K562 (cell line): ENCODE results near the gene PRCP. TPM values are rescaled to one million over a fixed set of nuclear protein-coding genes. Genes with fewer than 3 reads are reported as not detected.
A peak's percentile ranks its signal among the peaks of the same experiment; 100 is the strongest.

Experiments used
- BRD9 ChIP-seq: fragments of 450-650 bp; IDR thresholded peaks from 2 replicates; pipeline ENCODE4 v1.6.1; 2018; ENCODE audit warnings: low read depth; ENCODE audit not compliant: partially characterized antibody
- CHAMP1 ChIP-seq: fragments of 450-650 bp; IDR thresholded peaks from 2 replicates; pipeline ENCODE4 v1.6.1; 2016; ENCODE audit warnings: mild to moderate bottlenecking
- DPF2 ChIP-seq: fragments of 450-650 bp; IDR thresholded peaks from 2 replicates; pipeline ENCODE4 v1.6.1; 2016
- E2F3 ChIP-seq: fragments of 250-450 bp; sonication (Bioruptor Pico); IDR thresholded peaks from 2 replicates; pipeline ENCODE4 v1.4.0; 2020; ENCODE audit warnings: mild to moderate bottlenecking
- ELF1 ChIP-seq: fragments of 200-800 bp; sonication (Bioruptor generic); IDR thresholded peaks from 2 replicates; pipeline ENCODE4 v1.6.1; 2016; ENCODE audit warnings: missing genetic modification characterization, missing compliant biosample characterization
- HDAC1 ChIP-seq, 2 experiments: fragments of 450-650 bp; IDR thresholded peaks; 2 replicates each; pipeline ENCODE4 v1.6.1; 2016 to 2017; ENCODE audit warnings: inconsistent platforms in 1 of 2, mild to moderate bottlenecking in 1 of 2, moderate library complexity in 1 of 2
- HMBOX1 ChIP-seq: sonication (generic); IDR thresholded peaks from 2 replicates; pipeline ENCODE4 v1.6.1; 2016
- JUND ChIP-seq, 2 experiments: IDR thresholded peaks; 2 replicates in 1 of 2; 3 replicates in 1 of 2; pipeline ENCODE4 v1.6.1; 2011; ENCODE audit warnings: borderline replicate concordance in 2 of 2, low read depth in 2 of 2, low read length in 2 of 2, improper control_type of control experiment in 1 of 2, missing biosample characterization in 1 of 2, missing genetic modification characterization in 1 of 2, missing genetic modification reagents in 1 of 2
- MIER1 ChIP-seq: fragments of 450-650 bp; IDR thresholded peaks from 2 replicates; pipeline ENCODE4 v1.6.1; 2016; ENCODE audit warnings: antibody characterized with exemption, mild to moderate bottlenecking, low read depth
- NEUROD1 ChIP-seq: fragments of 150-350 bp; IDR thresholded peaks from 2 replicates; pipeline ENCODE4 v1.6.1; 2014; ENCODE audit warnings: borderline replicate concordance, low read length, low read depth; ENCODE audit not compliant: partially characterized antibody
- NFIC ChIP-seq: fragments of 450-650 bp; IDR thresholded peaks from 2 replicates; pipeline ENCODE4 v1.6.1; 2017; ENCODE audit warnings: mild to moderate bottlenecking, inconsistent platforms
- PHB2 ChIP-seq: fragments of 450-650 bp; IDR thresholded peaks from 2 replicates; pipeline ENCODE4 v1.6.1; 2017; ENCODE audit warnings: low read depth
- RBBP5 ChIP-seq: fragments of 200-600 bp; sonication (generic); IDR thresholded peaks from 2 replicates; pipeline ENCODE4 v1.6.1; 2012; ENCODE audit warnings: borderline replicate concordance, mild to moderate bottlenecking, low read length, control low read depth, inconsistent platforms; ENCODE audit not compliant: insufficient read depth, poor library complexity, severe bottlenecking
- STAT5A ChIP-seq: IDR thresholded peaks from 2 replicates; pipeline ENCODE4 v1.6.1; 2012; ENCODE audit warnings: low read length, inconsistent platforms, borderline replicate concordance
- TAF1 ChIP-seq: IDR thresholded peaks from 2 replicates; pipeline ENCODE4 v1.6.1; 2011; ENCODE audit warnings: mild to moderate bottlenecking, low read length, moderate library complexity; ENCODE audit not compliant: insufficient read depth, control insufficient read depth, severe bottlenecking; ENCODE audit errors: extremely low read depth
- TEAD1 ChIP-seq, 2 experiments: fragments of 450-650 bp in 1 of 2; sonication (generic) in 1 of 2; formaldehyde crosslinking; IDR thresholded peaks; 2 replicates each; pipeline versions ENCODE4 v1.4.0 to v1.8.0; 2020 to 2022; ENCODE audit warnings: mild to moderate bottlenecking in 2 of 2, missing genetic modification reagents in 1 of 2
- ZBTB49 ChIP-seq: sonication (generic); formaldehyde crosslinking; IDR thresholded peaks from 2 replicates; pipeline ENCODE4 v1.8.0; 2022; ENCODE audit warnings: missing genetic modification reagents, mild to moderate bottlenecking, borderline replicate concordance
- ZFP1 ChIP-seq: fragments of 450-650 bp; formaldehyde crosslinking; IDR thresholded peaks from 2 replicates; pipeline ENCODE4 v1.4.0; 2020; ENCODE audit warnings: mild to moderate bottlenecking, mixed read lengths
- ZFPM2 ChIP-seq: fragments of 250-450 bp; sonication (Bioruptor Pico); IDR thresholded peaks from 2 replicates; pipeline ENCODE4 v1.5.1; 2022; ENCODE audit warnings: mild to moderate bottlenecking
- ZNF444 ChIP-seq: fragments of 250-450 bp; sonication (Bioruptor Pico); IDR thresholded peaks from 2 replicates; pipeline ENCODE4 v1.4.0; 2020; ENCODE audit warnings: mild to moderate bottlenecking, moderate library complexity
- polyA plus RNA-seq, 8 experiments: library from polyadenylated mRNA; depleted of rRNA in 4 of 8; stranded (reverse) in 5 of 8; unstranded in 3 of 8; fragments of >200 nt; fragmentation: Nextera tagmentation in 2 of 8; fragmentation: Illumina TruSeq in 1 of 8; extraction: Ambion mirVana in 2 of 8; extraction: Trizol in 1 of 8; gene quantifications; 2 replicates each; pipeline versions ENCODE4 v1.2.1 to v1.2.3, GENCODE V29; 2011 to 2014; ENCODE audit warnings: inconsistent platforms in 1 of 8, missing spikeins in 1 of 8
- total RNA-seq, 7 experiments: library from RNA; depleted of rRNA in 6 of 7; stranded (reverse); fragments of >200 nt in 6 of 7; fragmentation: Illumina TruSeq in 2 of 7; extraction: Trizol in 2 of 7; gene quantifications; 2 replicates each; pipeline versions ENCODE4 v1.2.1 to v1.2.3, GENCODE V29; 2011 to 2021; ENCODE audit warnings: low replicate concordance in 1 of 7
- TF ChIP-seq, protein P1 (sequence below): fragments of 250-450 bp; sonication (Bioruptor Pico); IDR thresholded peaks from 2 replicates; pipeline ENCODE4 v1.9.0; 2021; ENCODE audit warnings: mild to moderate bottlenecking, inconsistent platforms

Gene PRCP
- total and polyA plus RNA-seq, 9 of the 15 experiments (the other 6 are each of a cell fraction or from before 2014, with no cell fraction given) = 9.5 to 43.1 (median 23.2) TPM

- TF ChIP-seq, protein P1, sequence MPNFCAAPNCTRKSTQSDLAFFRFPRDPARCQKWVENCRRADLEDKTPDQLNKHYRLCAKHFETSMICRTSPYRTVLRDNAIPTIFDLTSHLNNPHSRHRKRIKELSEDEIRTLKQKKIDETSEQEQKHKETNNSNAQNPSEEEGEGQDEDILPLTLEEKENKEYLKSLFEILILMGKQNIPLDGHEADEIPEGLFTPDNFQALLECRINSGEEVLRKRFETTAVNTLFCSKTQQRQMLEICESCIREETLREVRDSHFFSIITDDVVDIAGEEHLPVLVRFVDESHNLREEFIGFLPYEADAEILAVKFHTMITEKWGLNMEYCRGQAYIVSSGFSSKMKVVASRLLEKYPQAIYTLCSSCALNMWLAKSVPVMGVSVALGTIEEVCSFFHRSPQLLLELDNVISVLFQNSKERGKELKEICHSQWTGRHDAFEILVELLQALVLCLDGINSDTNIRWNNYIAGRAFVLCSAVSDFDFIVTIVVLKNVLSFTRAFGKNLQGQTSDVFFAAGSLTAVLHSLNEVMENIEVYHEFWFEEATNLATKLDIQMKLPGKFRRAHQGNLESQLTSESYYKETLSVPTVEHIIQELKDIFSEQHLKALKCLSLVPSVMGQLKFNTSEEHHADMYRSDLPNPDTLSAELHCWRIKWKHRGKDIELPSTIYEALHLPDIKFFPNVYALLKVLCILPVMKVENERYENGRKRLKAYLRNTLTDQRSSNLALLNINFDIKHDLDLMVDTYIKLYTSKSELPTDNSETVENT (CRISPR knock-in tag) = no peak
- peak in 1 of 2 experiments; percentile 31; a peak in 1 of 4 replicates for TF ChIP-seq TEAD1 (CRISPR knock-in tag; IDR thresholded peaks at IDR 0.05)
- no peak for TF ChIP-seq ZNF444
- TF ChIP-seq ZBTB49 = no peak
- peak; percentile 90 for TF ChIP-seq NFIC
- no peak for TF ChIP-seq ZFP1
- TF ChIP-seq BRD9 = peak; percentile 36
- TF ChIP-seq JUND (IDR thresholded peaks at IDR 0.05; ENCODE audit: borderline replicate concordance, low read depth, low read length) = peak; percentile 22; the same call in 1 of the 2 replicates
- TF ChIP-seq JUND (tag; IDR thresholded peaks at IDR 0.05; ENCODE audit: borderline replicate concordance, low read depth, low read length) = peak; percentile 65; the same call in 1 of the 3 replicates
- peak; percentile 94 for TF ChIP-seq HMBOX1
- TF ChIP-seq STAT5A = peak; percentile 94
- no peak for TF ChIP-seq TAF1
- peak; percentile 92 for TF ChIP-seq DPF2
- TF ChIP-seq PHB2 = peak; percentile 91
- peak in 1 of 2 experiments; percentile 90; a peak in 3 of 4 replicates for TF ChIP-seq HDAC1 (IDR thresholded peaks at IDR 0.05)
- no peak for TF ChIP-seq RBBP5
- no peak for TF ChIP-seq ELF1 (tag)
- no peak for TF ChIP-seq MIER1
- TF ChIP-seq ZFPM2 (CRISPR knock-in tag) = no peak
- TF ChIP-seq E2F3 (CRISPR knock-in tag) = no peak
- TF ChIP-seq CHAMP1 = peak; percentile 76; the same call in 1 of the 2 replicates
- peak; percentile 66 for TF ChIP-seq NEUROD1
Measured at GRCh38 chr11:82791779-82792178, 108.5 kb downstream of the PRCP start (continued).
